IMR-90 (cell line): ENCODE data around the gene HDGFL2.

ENCODE experiments used
- CEBPB ChIP-seq: IDR thresholded peaks from 2 replicates; pipeline ENCODE4 v1.6.1; 2012; ENCODE audit warnings: low read depth, low read length, improper control_type of control experiment
- CTCF ChIP-seq: conservative IDR thresholded peaks from 2 replicates; pipeline ENCODE4 v1.5.1; 2012; ENCODE audit warnings: mild to moderate bottlenecking, low read depth, low read length, improper control_type of control experiment
- POLR2A ChIP-seq: IDR thresholded peaks from 2 replicates; pipeline ENCODE4 v1.6.1; 2012; ENCODE audit warnings: mild to moderate bottlenecking, low read depth, low read length
- RAD21 ChIP-seq: IDR thresholded peaks from 2 replicates; pipeline ENCODE4 v1.6.1; 2012; ENCODE audit warnings: low read length, improper control_type of control experiment

GRCh38 chr19:4428326-4428975, 43.6 kb upstream of the HDGFL2 start:
- TF ChIP-seq CTCF = no peak
- TF ChIP-seq POLR2A = no peak
- no peak for TF ChIP-seq RAD21
- TF ChIP-seq CEBPB = no peak
